Measurements from ENCODE around the gene PCMTD2. TPM values are rescaled to one million over a fixed set of nuclear protein-coding genes. Genes with fewer than 3 reads are reported as not detected.

Gene PCMTD2
- total RNA-seq, 1 donor from 2014 or later: 53.4 TPM

GRCh38 chr20:64210656-64211369 lies 44.7 kb upstream of the PCMTD2 start:
- DNase-seq (no peak), ATAC-seq (ENCODE audit: low read depth) (no peak)
- CTCF ChIA-PET: no interaction called here
- no peak overlapping the region for H3K27ac Mint-ChIP-seq
- no peaks in the 10 kb centered on the region for H3K9me3 Mint-ChIP-seq
- intact Hi-C loops (cut with micrococcal nuclease): no loop called here
- POLR2A ChIA-PET: no interaction called here
- H3K4me1 Mint-ChIP-seq: no peaks in the 10 kb centered on the region
- H3K4me3 Mint-ChIP-seq: no peak overlapping the region
- no peaks in the 10 kb centered on the region for H3K36me3 Mint-ChIP-seq (ENCODE audit: low read depth)
- H3K27me3 Mint-ChIP-seq: peaks cover 5% of the 10 kb centered on the region
- no peak for TF ChIP-seq CTCF (IDR thresholded peaks at IDR 0.05)

- CTCF ChIA-PET: no interaction called here
- POLR2A ChIA-PET: no interaction called here
- H3K27me3 Mint-ChIP-seq: peaks cover 4% of the 10 kb centered on the region
- no peak for TF ChIP-seq CTCF (IDR thresholded peaks at IDR 0.05)
- H3K27ac Mint-ChIP-seq: no peak overlapping the region
- no peaks in the 10 kb centered on the region for H3K4me1 Mint-ChIP-seq
- no peaks in the 10 kb centered on the region for H3K9me3 Mint-ChIP-seq
- intact Hi-C loops (cut with micrococcal nuclease): no loop called here
- H3K4me3 Mint-ChIP-seq: no peak overlapping the region
- ATAC-seq (ENCODE audit: low read depth): no peak
- no peaks in the 10 kb centered on the region for H3K36me3 Mint-ChIP-seq (ENCODE audit: low read depth)
- no peak for DNase-seq
Measured at GRCh38 chr20:64211874-64212658, 43.5 kb upstream of the PCMTD2 start.

- H3K4me3 Mint-ChIP-seq: no peak overlapping the region
- ChIA-PET POLR2A (no interaction called here), CTCF (no interaction called here)
- TF ChIP-seq CTCF (IDR thresholded peaks at IDR 0.05): no peak
- H3K36me3 Mint-ChIP-seq (ENCODE audit: low read depth): no peaks in the 10 kb centered on the region
- H3K9me3 Mint-ChIP-seq: no peaks in the 10 kb centered on the region
- DNase-seq: no peak
- no peak overlapping the region for H3K27ac Mint-ChIP-seq
- peaks cover 6% of the 10 kb centered on the region for H3K27me3 Mint-ChIP-seq
- intact Hi-C loops (cut with micrococcal nuclease): no loop called here
- no peak for ATAC-seq (ENCODE audit: low read depth)
- H3K4me1 Mint-ChIP-seq: no peaks in the 10 kb centered on the region
Measured at GRCh38 chr20:64212755-64213154, 42.8 kb upstream of the PCMTD2 start.

- no peak for TF ChIP-seq CTCF (IDR thresholded peaks at IDR 0.05)
- Mint-ChIP-seq H3K4me1 (no peaks in the 10 kb centered on the region), H3K9me3 (no peaks in the 10 kb centered on the region), H3K27me3 (peaks cover 6% of the 10 kb centered on the region), H3K27ac (no peak overlapping the region), H3K36me3 (ENCODE audit: low read depth) (no peaks in the 10 kb centered on the region), H3K4me3 (no peak overlapping the region)
- intact Hi-C loops (cut with micrococcal nuclease): no loop called here
- ChIA-PET POLR2A (no interaction called here), CTCF (no interaction called here)
- no peak for ATAC-seq (ENCODE audit: low read depth)
- DNase-seq: no peak
Measured at GRCh38 chr20:64214113-64214512, 41.4 kb upstream of the PCMTD2 start.

GRCh38 chr20:64214952-64215351 lies 40.6 kb upstream of the PCMTD2 start:
- H3K9me3 Mint-ChIP-seq: no peaks in the 10 kb centered on the region
- H3K27me3 Mint-ChIP-seq: peaks cover 2% of the 10 kb centered on the region
- H3K36me3 Mint-ChIP-seq (ENCODE audit: low read depth): no peaks in the 10 kb centered on the region
- no peak overlapping the region for H3K4me3 Mint-ChIP-seq
- no peak overlapping the region for H3K27ac Mint-ChIP-seq
- DNase-seq: no peak
- ChIA-PET POLR2A (no interaction called here), CTCF (no interaction called here)
- intact Hi-C loops (cut with micrococcal nuclease): no loop called here
- ATAC-seq (ENCODE audit: low read depth): no peak
- no peak for TF ChIP-seq CTCF (IDR thresholded peaks at IDR 0.05)
- H3K4me1 Mint-ChIP-seq: no peaks in the 10 kb centered on the region
